NB4 (cell line): ENCODE measurements around the gene BSPRY.
A peak's percentile ranks its signal among the peaks of the same experiment; 100 is the strongest.

Source experiments
- DNase-seq: peaks from one replicate; pipeline ENCODE4 v3.0.0; 2010; ENCODE audit warnings: low read depth
- H3K4me3 ChIP-seq: one replicate; pipeline ENCODE4 v1.5.1; 2011; ENCODE audit warnings: mild to moderate bottlenecking, low read depth, low read length, moderate library complexity
- MAX ChIP-seq: IDR thresholded peaks from 2 replicates; pipeline ENCODE4 v1.6.1; 2011; ENCODE audit warnings: low read depth, low read length
- MYC ChIP-seq: IDR thresholded peaks from 2 replicates; pipeline ENCODE4 v1.6.1; 2011; ENCODE audit warnings: low read depth, low read length
- POLR2A ChIP-seq: IDR thresholded peaks from 2 replicates; pipeline ENCODE4 v1.6.1; 2011; ENCODE audit warnings: mild to moderate bottlenecking; ENCODE audit not compliant: insufficient read length; ENCODE audit errors: extremely low read depth
- TF ChIP-seq, protein P1 (sequence below): IDR thresholded peaks from one replicate; pipeline ENCODE4 v1.5.1; 2012; ENCODE audit warnings: low read depth, low read length

BSPRY gene

DNA sequence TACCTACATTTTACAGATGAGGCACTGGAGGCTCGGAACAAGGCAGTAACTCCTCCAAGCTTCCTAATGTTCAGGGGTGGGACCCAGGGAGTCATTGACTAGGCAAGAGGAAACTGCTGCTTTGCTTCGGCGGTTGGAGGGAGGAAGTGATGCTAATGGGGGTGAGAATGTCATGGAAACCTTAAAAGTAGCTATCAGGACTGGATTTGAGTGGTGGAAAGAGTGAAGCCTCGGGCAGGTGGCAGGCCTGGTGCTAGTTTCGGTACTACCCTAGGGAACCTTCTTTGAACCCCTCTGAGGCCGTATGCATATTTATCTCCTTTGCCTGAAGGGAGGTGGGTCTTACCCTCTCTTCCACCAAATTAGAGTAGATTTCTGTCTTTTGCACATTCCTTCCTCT lies 1.6 kb downstream of the BSPRY start:
- no peak overlapping the region for H3K4me3 ChIP-seq
- peak; percentile 53 for DNase-seq
- TF ChIP-seq POLR2A (no peak), MYC (no peak), MAX (no peak)
- TF ChIP-seq, protein P1, sequence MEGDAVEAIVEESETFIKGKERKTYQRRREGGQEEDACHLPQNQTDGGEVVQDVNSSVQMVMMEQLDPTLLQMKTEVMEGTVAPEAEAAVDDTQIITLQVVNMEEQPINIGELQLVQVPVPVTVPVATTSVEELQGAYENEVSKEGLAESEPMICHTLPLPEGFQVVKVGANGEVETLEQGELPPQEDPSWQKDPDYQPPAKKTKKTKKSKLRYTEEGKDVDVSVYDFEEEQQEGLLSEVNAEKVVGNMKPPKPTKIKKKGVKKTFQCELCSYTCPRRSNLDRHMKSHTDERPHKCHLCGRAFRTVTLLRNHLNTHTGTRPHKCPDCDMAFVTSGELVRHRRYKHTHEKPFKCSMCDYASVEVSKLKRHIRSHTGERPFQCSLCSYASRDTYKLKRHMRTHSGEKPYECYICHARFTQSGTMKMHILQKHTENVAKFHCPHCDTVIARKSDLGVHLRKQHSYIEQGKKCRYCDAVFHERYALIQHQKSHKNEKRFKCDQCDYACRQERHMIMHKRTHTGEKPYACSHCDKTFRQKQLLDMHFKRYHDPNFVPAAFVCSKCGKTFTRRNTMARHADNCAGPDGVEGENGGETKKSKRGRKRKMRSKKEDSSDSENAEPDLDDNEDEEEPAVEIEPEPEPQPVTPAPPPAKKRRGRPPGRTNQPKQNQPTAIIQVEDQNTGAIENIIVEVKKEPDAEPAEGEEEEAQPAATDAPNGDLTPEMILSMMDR, result no peak

DNA sequence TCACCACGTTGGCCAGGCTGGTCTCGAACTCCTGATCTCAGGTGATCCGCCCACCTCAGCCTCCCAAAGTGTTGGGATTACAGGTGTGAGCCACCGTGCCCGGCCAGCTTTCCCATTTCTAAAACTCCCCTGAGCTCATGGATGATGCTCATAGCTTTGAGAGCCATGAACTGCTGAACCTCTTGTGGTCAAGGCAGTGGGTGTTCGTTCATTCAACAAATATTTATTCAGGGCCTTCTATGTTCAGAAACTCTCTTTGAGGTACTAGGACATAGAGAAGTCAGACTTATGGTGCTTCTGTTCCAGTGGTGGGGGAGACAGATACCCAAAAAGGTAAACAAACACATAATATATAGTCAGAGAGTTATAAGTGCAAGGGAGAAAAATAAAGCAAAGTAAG lies 2.7 kb downstream of the BSPRY start:
- DNase-seq, result no peak
- TF ChIP-seq MYC (no peak), MAX (no peak), POLR2A (no peak)
- TF ChIP-seq, protein P1, result no peak
- H3K4me3 ChIP-seq, result no peak overlapping the region

GRCh38 chr9:113352411-113352810 lies 3.1 kb downstream of the BSPRY start:
- DNase-seq, result no peak

GRCh38 chr9:113355040-113355596 lies 5.8 kb downstream of the BSPRY start:
- peak; percentile 39 for DNase-seq

More at GRCh38 chr9:113352411-113352810, 3.1 kb downstream of the BSPRY start:
- H3K4me3 ChIP-seq, result no peak overlapping the region
- TF ChIP-seq MAX (no peak), MYC (no peak), POLR2A (no peak)
- TF ChIP-seq, protein P1, result no peak

GRCh38 chr9:113356686-113357292 lies 7.4 kb downstream of the BSPRY start:
- DNase-seq, result no peak
- no peak for TF ChIP-seq POLR2A
- TF ChIP-seq MAX, result no peak
- no peak for TF ChIP-seq MYC
- TF ChIP-seq, protein P1, result no peak
- no peak overlapping the region for H3K4me3 ChIP-seq

More at GRCh38 chr9:113355040-113355596, 5.8 kb downstream of the BSPRY start:
- H3K4me3 ChIP-seq, result no peak overlapping the region
- no peak for TF ChIP-seq MYC
- TF ChIP-seq, protein P1, result peak; percentile 29

GRCh38 chr9:113359385-113359784 lies 10.0 kb downstream of the BSPRY start:
- no peak overlapping the region for H3K4me3 ChIP-seq
- DNase-seq, result no peak
- no peak for TF ChIP-seq MAX
- TF ChIP-seq POLR2A, result no peak
- no peak for TF ChIP-seq MYC
